A549 (cell line): ENCODE measurements around the gene MEG3. TPM values are rescaled to one million over a fixed set of nuclear protein-coding genes. Genes with fewer than 3 reads are reported as not detected.

Experiments used
- ATAC-seq, 2 experiments: fragments of 200-7000 bp in 1 of 2; fragments of >200 bp in 1 of 2; cut with Nextera tagmentation in 1 of 2; cut with Tn5 transposase in 1 of 2; 3 replicates each; pipeline versions ENCODE4 v1.8.0 to v1.9.1; 2018 to 2020; ENCODE audit warnings: mild to moderate bottlenecking in 1 of 2, moderate library complexity in 1 of 2
- CTCF ChIA-PET: fragments of 300-600 bp; sonication (Branson Sonifier 250); formaldehyde crosslinking; extraction: SDS; loops from one replicate; lab custom pipeline; 2021; ENCODE audit warnings: antibody characterized with exemption, inconsistent platforms; lab: Yijun Ruan, JAX
- POLR2A ChIA-PET: fragments of 350-600 bp; formaldehyde crosslinking; extraction: SDS; loops from one replicate; lab custom pipeline; 2021; ENCODE audit warnings: antibody characterized with exemption, inconsistent platforms; lab: Yijun Ruan, JAX
- DNase-seq, 2 experiments: peaks; one replicate each; pipeline versions ENCODE4 v3.0.0 to v3.0.0-alpha.2; 2011 to 2016; ENCODE audit warnings: low read depth in 1 of 2, low spot score in 1 of 2
- FAIRE-seq: peaks from 2 replicates; lab custom pipeline; 2011; peaks lifted over from hg19 to GRCh38; lab: Jason Lieb, UNC
- H3K27ac ChIP-seq, 2 experiments: fragments of >200 bp; sonication (Bioruptor Twin); formaldehyde crosslinking; 3 replicates each; pipeline ENCODE4 v1.5.1; 2016 to 2017
- H3K4me1 ChIP-seq: fragments of >200 bp; sonication (Bioruptor Twin); formaldehyde crosslinking; 3 replicates; pipeline ENCODE4 v1.6.1; 2016
- H3K4me2 ChIP-seq: fragments of >200 bp; sonication (Bioruptor Twin); formaldehyde crosslinking; 3 replicates; pipeline ENCODE4 v1.6.1; 2016
- H3K4me3 ChIP-seq: fragments of >200 bp; sonication (Bioruptor Twin); formaldehyde crosslinking; 3 replicates; pipeline ENCODE4 v1.5.1; 2016
- H3K9me3 ChIP-seq: fragments of >200 bp; sonication (Bioruptor Twin); formaldehyde crosslinking; 3 replicates; pipeline ENCODE4 v1.6.1; 2016
- EHF ChIP-seq: fragments of 250-450 bp; sonication (Bioruptor Pico); IDR thresholded peaks from 2 replicates; pipeline ENCODE4 v1.5.0; 2020; ENCODE audit warnings: mild to moderate bottlenecking
- EHMT2 ChIP-seq: fragments of 200-600 bp; sonication (generic); IDR thresholded peaks from 2 replicates; pipeline ENCODE4 v1.6.1; 2016; ENCODE audit warnings: antibody characterized with exemption, low read depth, mild to moderate bottlenecking, moderate library complexity
- FOXS1 ChIP-seq: fragments of 250-450 bp; sonication (Bioruptor Pico); IDR thresholded peaks from 2 replicates; pipeline ENCODE4 v1.5.0; 2020; ENCODE audit warnings: mild to moderate bottlenecking, moderate library complexity
- HEYL ChIP-seq: fragments of 250-450 bp; sonication (Bioruptor Pico); IDR thresholded peaks from 2 replicates; pipeline ENCODE4 v1.8.0; 2021; ENCODE audit warnings: mild to moderate bottlenecking, moderate library complexity
- HOXB13 ChIP-seq: fragments of 250-450 bp; sonication (Bioruptor Pico); IDR thresholded peaks from 2 replicates; pipeline ENCODE4 v1.5.0; 2020; ENCODE audit warnings: low read depth, mild to moderate bottlenecking, moderate library complexity
- HOXB5 ChIP-seq: fragments of 250-450 bp; sonication (Bioruptor Pico); IDR thresholded peaks from 2 replicates; pipeline ENCODE4 v1.5.0; 2020; ENCODE audit warnings: mild to moderate bottlenecking, moderate library complexity
- NR3C1 ChIP-seq: fragments of >200 bp; sonication (Bioruptor Twin); formaldehyde crosslinking; IDR thresholded peaks from 3 replicates; pipeline ENCODE4 v1.6.1; 2017
- RAD21 ChIP-seq, 2 experiments: fragments of >200 bp in 1 of 2; sonication (Bioruptor Twin) in 1 of 2; formaldehyde crosslinking in 1 of 2; IDR thresholded peaks in 1 of 2; conservative IDR thresholded peaks in 1 of 2; 2 replicates in 1 of 2; 3 replicates in 1 of 2; pipeline ENCODE4 v1.6.1; 2012 to 2018; ENCODE audit warnings: inconsistent platforms in 1 of 2
- RARB ChIP-seq: fragments of 250-450 bp; sonication (Bioruptor Pico); IDR thresholded peaks from 2 replicates; pipeline ENCODE4 v1.8.0; 2021; ENCODE audit warnings: mild to moderate bottlenecking, moderate library complexity
- REST ChIP-seq: fragments of 200-600 bp; sonication (generic); IDR thresholded peaks from 2 replicates; pipeline ENCODE4 v1.6.1; 2016; ENCODE audit warnings: antibody characterized with exemption, mild to moderate bottlenecking, moderate library complexity
- RFX5 ChIP-seq: fragments of 450-650 bp; IDR thresholded peaks from 2 replicates; pipeline ENCODE4 v1.7.1; 2014; ENCODE audit warnings: antibody characterized with exemption, mild to moderate bottlenecking, moderate library complexity
- SMC3 ChIP-seq: fragments of >200 bp; sonication (Bioruptor Twin); formaldehyde crosslinking; IDR thresholded peaks from 3 replicates; pipeline ENCODE4 v1.6.1; 2018; ENCODE audit warnings: inconsistent platforms
- SREBF2 ChIP-seq: fragments of 450-650 bp; IDR thresholded peaks from 2 replicates; pipeline ENCODE4 v1.6.1; 2014; ENCODE audit warnings: mild to moderate bottlenecking, moderate library complexity
- TP53 ChIP-seq: fragments of 250-450 bp; sonication (Bioruptor Pico); IDR thresholded peaks from 2 replicates; pipeline ENCODE4 v1.5.0; 2021; ENCODE audit warnings: mild to moderate bottlenecking, moderate library complexity
- ZC3H11A ChIP-seq: fragments of 450-650 bp; IDR thresholded peaks from 2 replicates; pipeline ENCODE4 v1.6.1; 2014; ENCODE audit warnings: antibody characterized with exemption, mild to moderate bottlenecking
- ZSCAN20 ChIP-seq: fragments of 250-450 bp; sonication (Bioruptor Pico); IDR thresholded peaks from 2 replicates; pipeline ENCODE4 v1.8.0; 2022; ENCODE audit warnings: mild to moderate bottlenecking, moderate library complexity
- WGBS: methylation state at CpG from one replicate; pipeline ENCODE4 v1.1.6; 2017; ENCODE audit errors: missing lambda C conversion rate; 5-methylcytosine and 5-hydroxymethylcytosine counted together
- polyA plus RNA-seq, 4 experiments: library from polyadenylated mRNA; depleted of rRNA in 3 of 4; stranded (reverse); fragments of >200 nt; fragmentation: RNase III in 1 of 4; extraction: RNeasy Plus Mini Kit Qiagen cat#74134 plus additional on column Dnase treatment in 1 of 4; gene quantifications; 2 replicates in 3 of 4; 3 replicates in 1 of 4; pipeline ENCODE4 v1.2.3, GENCODE V29; 2011 to 2017
- TF ChIP-seq, protein P1 (sequence below): fragments of 250-450 bp; sonication (Bioruptor Pico); IDR thresholded peaks from 2 replicates; pipeline ENCODE4 v1.5.0; 2020; ENCODE audit warnings: low read depth, mild to moderate bottlenecking, moderate library complexity
- TF ChIP-seq, protein P2 (sequence below): IDR thresholded peaks from 2 replicates; pipeline ENCODE4 v1.6.1; 2012
- TF ChIP-seq, protein P3 (sequence below): fragments of 450-650 bp; IDR thresholded peaks from 2 replicates; pipeline ENCODE4 v1.6.1; 2014; ENCODE audit warnings: antibody characterized with exemption
- TF ChIP-seq, protein P4 (sequence below): fragments of 250-450 bp; sonication (Bioruptor Pico); IDR thresholded peaks from 2 replicates; pipeline ENCODE4 v1.5.0; 2021; ENCODE audit warnings: mild to moderate bottlenecking, moderate library complexity, borderline replicate concordance

The MEG3 gene
- polyA plus RNA-seq, 2 of the 4 experiments (the other 2 are of a cell fraction): 27.0 to 56.7 TPM

DNA sequence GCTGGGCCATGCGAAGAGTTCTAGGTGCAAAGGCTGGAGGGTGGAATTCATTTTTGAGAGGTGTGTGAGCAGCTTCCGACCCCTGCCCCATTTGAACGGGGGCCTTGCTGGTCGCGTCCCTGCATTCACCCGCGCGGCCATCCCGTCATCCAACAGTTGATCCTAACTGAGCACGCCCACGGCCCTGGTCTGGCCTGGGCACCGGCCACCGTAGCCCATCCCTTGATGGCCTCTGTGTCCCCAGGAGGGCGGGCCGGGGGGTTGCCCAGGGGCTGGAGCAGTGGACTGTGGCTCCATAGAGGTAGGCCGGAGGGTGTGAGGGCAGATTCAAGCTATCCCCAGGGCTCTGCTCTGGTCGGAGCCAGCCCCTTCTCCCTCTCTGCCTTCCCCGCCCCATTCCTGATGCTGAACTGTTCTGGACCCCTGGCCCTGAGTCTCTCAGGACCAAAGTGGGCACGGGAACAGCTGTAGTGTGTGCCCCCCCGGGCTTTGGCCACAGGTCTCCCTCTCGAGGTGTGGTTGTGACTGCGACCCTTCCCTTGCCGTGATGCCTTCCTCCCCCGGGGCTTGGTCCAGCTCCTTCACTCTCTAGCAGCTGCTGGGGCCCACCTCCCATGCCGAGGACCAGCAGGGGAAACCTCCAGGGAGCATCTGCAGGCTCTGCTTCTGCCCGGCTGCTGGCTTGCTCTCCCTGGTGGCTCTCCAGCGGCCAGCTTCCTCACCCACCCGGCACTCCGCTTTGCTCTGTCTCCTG, 9.1 kb downstream of the MEG3 start:
- Histone ChIP-seq H3K4me3 (no peak overlapping the region), H3K4me1 (no peaks in the 10 kb centered on the region), H3K9me3 (no peaks in the 10 kb centered on the region), H3K27ac (no peak overlapping the region), H3K4me2 (no peak overlapping the region)
- 82% methylated on average over 27 of the region's 29 CpGs for WGBS
- FAIRE-seq: no peak
- CTCF ChIA-PET: interaction anchor here (1.8 kb wide), 1 partner anchor 172 kb away, joined by 6 read pairs; no protein-coding TSS in a partner anchor
- TF ChIP-seq TP53 (CRISPR knock-in tag) (no peak), RARB (no peak), ZSCAN20 (CRISPR knock-in tag) (no peak)
- TF ChIP-seq, protein P1, sequence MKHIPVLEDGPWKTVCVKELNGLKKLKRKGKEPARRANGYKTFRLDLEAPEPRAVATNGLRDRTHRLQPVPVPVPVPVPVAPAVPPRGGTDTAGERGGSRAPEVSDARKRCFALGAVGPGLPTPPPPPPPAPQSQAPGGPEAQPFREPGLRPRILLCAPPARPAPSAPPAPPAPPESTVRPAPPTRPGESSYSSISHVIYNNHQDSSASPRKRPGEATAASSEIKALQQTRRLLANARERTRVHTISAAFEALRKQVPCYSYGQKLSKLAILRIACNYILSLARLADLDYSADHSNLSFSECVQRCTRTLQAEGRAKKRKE (CRISPR knock-in tag): no peak
- DNase-seq: no peak
- no peak; a peak in 1 of 6 replicates for ATAC-seq
- POLR2A ChIA-PET: no interaction called here

DNA sequence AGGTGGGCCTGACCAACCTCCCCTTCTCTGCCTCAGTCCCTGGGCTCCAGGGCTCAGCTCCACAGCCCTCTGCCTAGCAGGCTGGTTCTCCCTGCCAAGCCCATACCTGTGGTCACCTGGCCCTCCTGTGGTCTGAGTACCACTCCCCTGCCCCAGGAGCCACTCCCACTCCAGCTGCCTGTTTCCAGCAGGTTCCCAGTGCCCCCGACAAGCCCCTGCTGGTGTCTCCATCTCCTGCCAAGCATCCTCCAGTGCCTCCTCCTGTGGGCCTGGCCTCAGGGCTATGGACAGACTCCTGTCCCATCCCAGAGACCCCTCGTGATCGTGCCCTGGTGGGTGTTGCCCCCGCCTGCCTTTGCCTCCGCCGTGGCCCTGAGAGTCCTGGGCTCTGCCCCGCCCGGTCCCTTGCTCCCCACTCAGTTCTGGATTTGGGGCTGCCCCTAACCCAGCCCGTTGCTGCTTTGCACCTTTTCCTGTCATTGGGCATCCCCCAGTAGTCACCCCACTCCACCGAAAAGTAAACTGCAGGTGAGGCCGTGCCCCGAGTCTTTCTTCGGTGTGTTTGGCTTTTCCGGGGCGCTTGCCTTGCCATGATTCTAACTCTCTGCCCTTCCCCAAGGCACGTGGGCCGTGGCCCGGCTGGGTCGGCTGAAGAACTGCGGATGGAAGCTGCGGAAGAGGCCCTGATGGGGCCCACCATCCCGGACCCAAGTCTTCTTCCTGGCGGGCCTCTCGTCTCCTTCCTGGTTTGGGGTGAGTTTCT, 9.8 kb downstream of the MEG3 start:
- TF ChIP-seq, protein P2, sequence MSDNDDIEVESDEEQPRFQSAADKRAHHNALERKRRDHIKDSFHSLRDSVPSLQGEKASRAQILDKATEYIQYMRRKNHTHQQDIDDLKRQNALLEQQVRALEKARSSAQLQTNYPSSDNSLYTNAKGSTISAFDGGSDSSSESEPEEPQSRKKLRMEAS: no peak
- no peak for TF ChIP-seq SREBF2
- TF ChIP-seq, protein P3, sequence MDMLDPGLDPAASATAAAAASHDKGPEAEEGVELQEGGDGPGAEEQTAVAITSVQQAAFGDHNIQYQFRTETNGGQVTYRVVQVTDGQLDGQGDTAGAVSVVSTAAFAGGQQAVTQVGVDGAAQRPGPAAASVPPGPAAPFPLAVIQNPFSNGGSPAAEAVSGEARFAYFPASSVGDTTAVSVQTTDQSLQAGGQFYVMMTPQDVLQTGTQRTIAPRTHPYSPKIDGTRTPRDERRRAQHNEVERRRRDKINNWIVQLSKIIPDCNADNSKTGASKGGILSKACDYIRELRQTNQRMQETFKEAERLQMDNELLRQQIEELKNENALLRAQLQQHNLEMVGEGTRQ: no peak
- no peak for TF ChIP-seq RAD21 (conservative IDR thresholded peaks at IDR 0.05 in 1 of 2, IDR thresholded peaks at IDR 0.05 in 1 of 2)
- no peak for TF ChIP-seq EHMT2
- TF ChIP-seq, protein P4, sequence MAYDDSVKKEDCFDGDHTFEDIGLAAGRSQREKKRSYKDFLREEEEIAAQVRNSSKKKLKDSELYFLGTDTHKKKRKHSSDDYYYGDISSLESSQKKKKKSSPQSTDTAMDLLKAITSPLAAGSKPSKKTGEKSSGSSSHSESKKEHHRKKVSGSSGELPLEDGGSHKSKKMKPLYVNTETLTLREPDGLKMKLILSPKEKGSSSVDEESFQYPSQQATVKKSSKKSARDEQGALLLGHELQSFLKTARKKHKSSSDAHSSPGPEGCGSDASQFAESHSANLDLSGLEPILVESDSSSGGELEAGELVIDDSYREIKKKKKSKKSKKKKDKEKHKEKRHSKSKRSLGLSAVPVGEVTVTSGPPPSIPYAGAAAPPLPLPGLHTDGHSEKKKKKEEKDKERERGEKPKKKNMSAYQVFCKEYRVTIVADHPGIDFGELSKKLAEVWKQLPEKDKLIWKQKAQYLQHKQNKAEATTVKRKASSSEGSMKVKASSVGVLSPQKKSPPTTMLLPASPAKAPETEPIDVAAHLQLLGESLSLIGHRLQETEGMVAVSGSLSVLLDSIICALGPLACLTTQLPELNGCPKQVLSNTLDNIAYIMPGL (CRISPR knock-in tag): no peak
- no peak for TF ChIP-seq EHF (CRISPR knock-in tag)
- no peak for TF ChIP-seq SMC3
- no peak for TF ChIP-seq RFX5
- no peak for TF ChIP-seq HOXB13 (CRISPR knock-in tag)
- TF ChIP-seq NR3C1: no peak
- no peak for TF ChIP-seq ZC3H11A
- no peak for TF ChIP-seq FOXS1 (CRISPR knock-in tag)
- TF ChIP-seq REST: no peak
- TF ChIP-seq HEYL (CRISPR knock-in tag): no peak
- TF ChIP-seq HOXB5 (CRISPR knock-in tag): no peak
- TF ChIP-seq, all 56 proteins: peak for 0
- FAIRE-seq (no peak), ATAC-seq (no peak), DNase-seq (no peak)
- Histone ChIP-seq H3K9me3 (no peaks in the 10 kb centered on the region), H3K27ac (no peak overlapping the region), H3K4me2 (no peak overlapping the region), H3K4me3 (no peak overlapping the region), H3K4me1 (no peaks in the 10 kb centered on the region)
- WGBS: 82% methylated on average over 20 of the region's 24 CpGs
- POLR2A ChIA-PET: no interaction called here
- CTCF ChIA-PET: interaction anchor here (1.0 to 1.8 kb wide), 2 partner anchors 126 to 173 kb away, joined by 3 to 6 read pairs; no protein-coding TSS in a partner anchor
